SKM-1 treated with dmso at 0.1 percent for 144 hours (cell line): ENCODE results near the gene MTCL1.

ENCODE experiments used
- DNase-seq: peaks from one replicate; lab custom pipeline; 2025; ENCODE audit not compliant: unreplicated experiment; lab: John Stamatoyannopoulos, UW

The MTCL1 gene

DNA sequence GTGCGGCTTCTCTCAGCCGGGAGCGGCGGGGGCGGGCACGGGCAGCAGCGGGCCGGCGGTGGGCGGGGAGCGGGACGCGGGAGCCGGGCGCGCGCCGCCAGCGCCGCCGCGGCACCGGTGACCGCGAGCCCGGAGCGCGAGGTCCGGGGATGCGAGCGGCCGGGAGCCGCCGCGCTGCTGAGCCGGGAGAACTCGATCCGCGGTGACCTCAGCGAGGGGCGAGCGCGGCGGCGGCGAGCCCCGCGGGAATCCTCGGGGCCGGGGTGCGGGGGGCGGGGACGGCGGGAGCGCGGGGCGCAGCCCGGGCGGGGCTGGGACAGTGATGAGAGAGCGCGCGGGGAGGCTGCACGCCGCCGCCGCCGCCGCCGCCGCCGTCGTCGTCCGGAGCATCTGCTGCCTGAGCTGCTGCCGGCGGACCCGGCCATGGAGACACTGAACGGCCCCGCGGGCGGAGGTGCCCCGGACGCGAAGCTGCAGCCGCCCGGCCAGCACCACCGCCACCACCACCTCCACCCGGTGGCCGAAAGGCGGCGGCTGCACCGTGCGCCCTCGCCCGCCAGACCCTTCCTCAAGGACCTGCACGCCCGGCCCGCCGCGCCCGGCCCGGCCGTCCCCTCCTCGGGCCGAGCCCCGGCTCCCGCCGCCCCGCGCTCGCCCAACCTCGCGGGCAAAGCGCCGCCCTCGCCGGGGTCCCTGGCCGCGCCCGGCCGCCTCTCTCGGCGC is at the start of gene MTCL1:
Gene MTCL1 (plus strand): TSS at position 319 of the 723 bp plus-strand sequence. CDS start 105 bp downstream, at position 424.
- no peak for DNase-seq

DNA sequence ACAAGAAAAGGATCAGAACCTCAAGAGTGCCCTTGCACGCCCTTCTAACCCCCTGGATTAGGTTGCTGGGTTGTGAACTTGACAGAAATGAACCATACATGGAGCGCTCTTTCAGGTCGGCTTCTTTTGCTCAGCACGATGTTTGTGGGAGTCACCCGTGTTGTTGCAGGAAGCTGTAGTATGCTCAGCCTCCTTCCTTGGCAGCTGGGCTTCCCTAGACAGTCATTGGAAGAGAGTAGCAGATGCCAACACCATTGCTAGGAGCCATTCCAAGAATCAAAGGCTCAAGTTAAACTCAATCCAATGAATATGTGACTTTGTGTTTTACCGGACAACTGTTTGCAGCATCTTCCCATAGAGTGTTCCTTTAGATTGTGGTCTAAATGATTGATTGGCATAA is 49.1 kb upstream of the MTCL1 start:
- no peak for DNase-seq

- no peak for DNase-seq
Observed at GRCh38 chr18:8657050-8657820, 48.1 kb upstream of the MTCL1 start.

GRCh38 chr18:8657873-8658470 is 47.4 kb upstream of the MTCL1 start:
- DNase-seq: no peak

GRCh38 chr18:8658858-8659485 is 46.4 kb upstream of the MTCL1 start:
- DNase-seq: no peak

DNA sequence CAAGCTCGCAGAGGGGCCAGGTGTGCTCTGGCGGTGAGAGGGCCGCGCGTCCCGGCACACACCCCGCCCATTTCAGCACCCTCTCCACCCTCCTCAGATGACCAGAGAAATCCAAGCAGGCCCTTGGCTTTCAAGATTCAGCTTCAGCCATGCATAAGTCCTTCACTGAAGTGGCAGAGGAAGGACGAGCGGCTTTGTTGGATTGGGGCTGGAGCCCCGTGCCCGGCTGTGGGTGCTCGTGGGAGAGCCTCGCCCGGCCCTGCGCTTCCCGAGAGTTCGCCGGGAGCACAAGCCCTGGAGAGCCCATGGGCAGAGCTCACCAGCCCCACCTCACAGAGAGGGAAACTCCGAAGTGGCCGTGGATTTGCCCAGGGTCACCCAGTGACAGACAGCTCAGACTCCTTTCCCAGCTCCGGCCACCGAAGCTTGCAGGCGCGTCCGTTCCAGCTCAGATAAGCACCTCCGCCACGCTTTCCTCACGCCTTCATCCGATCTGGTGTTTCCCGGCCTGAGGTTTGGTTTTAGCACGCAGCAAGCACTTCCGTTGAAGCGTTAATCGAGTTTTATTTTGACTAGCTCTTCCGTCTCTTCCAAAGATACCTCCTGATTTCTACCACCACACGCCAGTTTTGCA is 45.6 kb upstream of the MTCL1 start:
- DNase-seq: no peak

DNA sequence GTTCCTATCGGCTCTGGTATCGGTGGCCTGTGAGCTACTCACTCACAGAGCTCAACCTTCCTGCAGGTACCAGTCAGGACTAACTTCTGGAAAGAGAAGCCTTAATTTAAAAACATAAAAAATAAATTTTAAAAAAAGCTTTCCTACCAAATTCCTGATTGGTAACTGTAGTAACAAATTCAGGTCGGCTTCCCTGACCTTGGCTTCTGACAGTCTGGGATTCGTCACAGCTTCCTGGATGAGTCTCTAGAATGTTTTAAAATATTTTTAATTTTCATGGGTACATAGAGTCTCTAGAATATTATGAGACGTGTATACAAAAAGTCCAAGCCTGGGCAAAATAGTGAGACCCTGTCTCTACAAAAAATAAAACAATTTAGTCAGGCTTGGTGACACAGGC is 45.0 kb upstream of the MTCL1 start:
- no peak for DNase-seq

- no peak for DNase-seq
Observed at GRCh38 chr18:8661754-8662559, 43.4 kb upstream of the MTCL1 start.

DNA sequence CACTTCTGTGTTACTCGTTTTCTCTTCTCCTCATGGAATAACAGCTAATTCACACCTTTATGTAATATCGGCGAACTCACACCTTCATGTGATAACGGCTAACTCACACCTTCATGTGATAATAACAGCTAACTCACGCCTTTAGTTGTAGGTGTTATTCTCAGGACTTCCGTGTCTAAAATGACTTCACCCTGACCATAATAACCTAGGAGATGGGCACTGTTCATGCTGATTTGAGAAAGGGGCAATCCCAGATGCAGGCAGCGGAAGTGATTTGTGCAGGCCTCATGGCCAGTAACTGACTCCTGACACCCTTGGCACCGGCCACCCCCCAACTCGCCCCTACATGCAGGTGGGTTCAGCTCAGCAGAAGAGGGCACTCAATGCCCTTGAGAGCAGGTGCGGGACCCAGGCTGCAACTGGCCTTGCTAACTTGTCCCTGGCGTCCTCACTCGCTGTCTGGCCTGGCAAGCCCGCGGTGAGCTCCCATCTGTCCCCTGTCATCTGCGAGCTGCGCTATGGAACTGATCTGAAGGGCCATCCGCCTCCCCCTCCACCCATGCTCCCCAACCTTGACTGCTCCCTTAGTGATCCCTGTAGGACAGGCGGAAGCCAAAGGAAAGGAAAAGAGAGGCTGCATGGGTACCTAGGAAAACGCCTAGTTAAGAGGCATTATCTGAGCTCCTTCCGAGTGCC is 42.6 kb upstream of the MTCL1 start:
- DNase-seq: no peak

GRCh38 chr18:8667846-8668245 is 37.5 kb upstream of the MTCL1 start:
- no peak for DNase-seq

DNA sequence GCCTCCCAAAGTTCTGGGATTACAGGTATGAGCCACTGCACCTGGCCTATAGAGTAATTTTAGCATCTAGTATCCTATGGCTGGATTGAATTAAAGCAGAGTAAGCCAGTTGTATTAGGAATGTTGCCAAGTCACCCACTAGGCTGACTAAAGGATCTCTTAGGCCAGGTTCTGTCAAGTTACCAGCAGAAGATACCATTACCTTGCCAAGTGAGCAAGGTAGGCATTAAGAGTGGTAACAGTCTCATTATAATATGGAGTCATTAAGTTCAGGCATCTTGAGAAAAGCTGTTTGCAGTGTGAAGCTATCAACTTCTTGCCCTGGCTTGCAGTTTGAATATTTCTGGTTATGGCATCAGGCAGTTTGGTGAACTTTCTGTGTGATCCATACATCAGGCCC is 37.0 kb upstream of the MTCL1 start:
- DNase-seq: no peak

DNA sequence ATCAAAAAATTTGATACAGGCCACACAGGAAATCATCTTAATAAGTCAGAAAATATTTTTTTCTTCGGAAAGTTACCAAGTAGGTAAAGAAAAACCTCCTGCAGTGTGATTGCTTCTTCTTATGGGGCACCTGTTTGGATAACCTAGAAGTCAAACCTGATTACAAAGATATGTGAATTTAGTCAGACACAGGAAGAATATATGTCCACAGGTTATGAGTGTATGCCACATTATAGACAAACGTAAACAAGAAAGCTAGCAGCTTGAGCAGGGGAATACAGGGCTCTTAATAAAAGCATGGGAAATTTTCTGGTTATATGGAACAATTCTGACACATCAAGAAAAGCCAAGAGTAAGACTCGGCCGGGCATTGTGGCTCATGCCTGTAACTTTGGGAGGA is 35.8 kb upstream of the MTCL1 start:
- DNase-seq: no peak

DNA sequence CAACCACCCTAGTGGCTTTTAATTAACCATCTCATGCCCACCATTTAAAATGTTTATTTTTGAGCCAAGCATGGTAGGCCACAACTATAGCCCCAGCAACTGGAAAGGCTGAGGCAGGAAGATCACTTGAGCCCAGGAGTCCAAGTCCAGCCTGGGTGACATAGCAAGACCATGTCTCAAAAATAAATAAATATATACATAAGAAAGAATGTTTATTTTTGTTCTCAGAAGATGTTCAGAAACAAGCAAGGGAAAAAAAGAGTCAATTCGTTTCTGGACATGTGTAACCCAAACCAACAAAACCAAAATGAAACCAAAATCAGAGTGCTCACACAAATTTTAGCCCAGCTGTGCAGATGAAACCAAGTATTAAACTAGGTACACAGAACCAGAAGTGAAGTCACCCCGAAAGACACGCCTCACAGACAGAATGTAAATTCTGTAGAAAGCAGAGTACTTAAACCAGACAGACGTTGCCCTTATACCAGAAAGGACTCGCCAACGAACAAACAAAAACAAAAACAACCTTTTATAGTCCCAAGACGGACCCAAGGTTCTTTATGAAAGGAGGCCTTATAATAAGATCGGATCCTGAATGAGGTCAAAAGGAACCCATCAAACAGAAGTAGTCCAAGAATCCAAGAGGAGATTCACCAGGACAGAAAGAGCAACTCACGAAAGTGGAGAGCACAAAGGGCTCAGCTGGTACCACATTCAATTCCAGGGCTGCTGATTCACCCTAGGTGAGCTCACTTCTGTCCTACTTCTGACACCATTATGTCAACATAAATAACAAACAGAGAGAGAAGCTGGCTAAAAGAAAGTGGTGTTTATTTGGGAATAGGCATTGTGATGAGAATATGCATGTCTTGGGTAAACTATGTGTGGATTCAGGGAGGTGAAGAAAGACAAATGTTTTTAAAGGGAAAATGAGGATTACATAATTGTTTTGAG is 31.8 kb upstream of the MTCL1 start:
- no peak for DNase-seq

GRCh38 chr18:8675057-8675456 is 30.3 kb upstream of the MTCL1 start:
- no peak for DNase-seq

DNA sequence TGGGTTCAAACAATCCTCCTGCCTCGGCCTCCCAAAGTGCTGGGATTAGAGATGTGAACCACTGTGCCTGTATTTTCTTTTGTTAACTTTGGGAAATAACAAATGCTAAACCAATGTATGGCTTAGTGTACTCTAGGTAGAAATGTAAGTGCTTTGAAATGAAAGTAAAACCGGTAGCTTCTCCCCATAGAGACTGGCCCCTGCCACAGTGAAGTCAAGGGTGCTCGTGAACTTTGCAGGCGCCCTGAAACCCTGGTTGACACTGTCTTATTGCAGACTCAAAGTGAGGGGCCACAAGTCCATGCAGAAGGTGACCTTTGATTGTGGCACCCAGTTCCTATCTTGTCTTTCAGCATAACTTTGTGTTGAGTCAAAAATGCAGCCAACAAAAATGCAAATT is 24.2 kb upstream of the MTCL1 start:
- DNase-seq: no peak

GRCh38 chr18:8684577-8684976 is 20.8 kb upstream of the MTCL1 start:
- no peak for DNase-seq

- DNase-seq: no peak
Observed at GRCh38 chr18:8685141-8685913, 20.0 kb upstream of the MTCL1 start.

DNA sequence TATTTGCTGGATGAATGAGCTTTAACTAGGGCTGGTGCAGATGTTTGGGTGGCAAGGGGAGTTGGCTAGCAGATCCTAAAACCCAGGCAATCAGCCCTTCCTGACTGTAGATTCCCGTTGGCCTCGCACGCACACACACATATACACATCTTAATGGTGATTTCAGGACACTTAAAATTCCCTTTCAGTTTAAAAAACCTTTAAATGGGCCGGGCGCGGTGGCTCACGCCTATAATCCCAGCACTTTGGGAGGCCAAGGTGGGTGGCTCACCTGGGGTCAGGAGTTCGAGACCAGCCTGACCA is 19.5 kb upstream of the MTCL1 start:
- no peak for DNase-seq
